Measurements from ENCODE around the gene CELF6.
"Not testable (repeated sequence)": the region's sequence is repeated elsewhere in the genome, so short reads cannot be mapped to it uniquely, and the experiment has no call there.

Gene CELF6

GRCh38 chr15:72315706-72316370 lies 4.1 kb downstream of the CELF6 start:
- no peak for DNase-seq (ENCODE audit: low read depth, low spot score)

- DNase-seq (ENCODE audit: low read depth, low spot score) = no peak
Observed at GRCh38 chr15:72313881-72314280, 6.1 kb downstream of the CELF6 start.

GRCh38 chr15:72313448-72313840 lies 6.5 kb downstream of the CELF6 start:
- DNase-seq (ENCODE audit: low read depth, low spot score) = no peak

GRCh38 chr15:72312605-72313447 lies 7.1 kb downstream of the CELF6 start:
- no peak for DNase-seq (ENCODE audit: low read depth, low spot score)

- no peak for DNase-seq (ENCODE audit: low read depth, low spot score)
Observed at GRCh38 chr15:72307026-72307425, 12.9 kb downstream of the CELF6 start.

GRCh38 chr15:72306211-72306785 lies 13.7 kb downstream of the CELF6 start:
- DNase-seq (ENCODE audit: low read depth, low spot score) = no peak

GRCh38 chr15:72304596-72304995 lies 15.4 kb downstream of the CELF6 start:
- DNase-seq (ENCODE audit: low read depth, low spot score) = no peak

- no peak for DNase-seq (ENCODE audit: low read depth, low spot score)
Observed at GRCh38 chr15:72302955-72303354, 17.0 kb downstream of the CELF6 start.

GRCh38 chr15:72289597-72290325 lies 30.2 kb downstream of the CELF6 start:
- no peak for DNase-seq (ENCODE audit: low read depth, low spot score)

- no peak for DNase-seq (ENCODE audit: low read depth, low spot score)
Observed at GRCh38 chr15:72288796-72289596, 31.0 kb downstream of the CELF6 start.

- no peak for DNase-seq (ENCODE audit: low read depth, low spot score)
Observed at GRCh38 chr15:72285927-72286516, 33.9 kb downstream of the CELF6 start.

- no peak for DNase-seq (ENCODE audit: low read depth, low spot score)
Observed at GRCh38 chr15:72285402-72285801, 34.6 kb downstream of the CELF6 start.

- DNase-seq (ENCODE audit: low read depth, low spot score) = no peak
Observed at GRCh38 chr15:72284781-72285180, 35.2 kb downstream of the CELF6 start.

GRCh38 chr15:72281713-72282112 lies 38.2 kb downstream of the CELF6 start:
- no peak for DNase-seq (ENCODE audit: low read depth, low spot score)

GRCh38 chr15:72280751-72281150 lies 39.2 kb downstream of the CELF6 start:
- no peak for DNase-seq (ENCODE audit: low read depth, low spot score)

- no peak for DNase-seq (ENCODE audit: low read depth, low spot score)
Observed at GRCh38 chr15:72278737-72279136, 41.2 kb downstream of the CELF6 start.

GRCh38 chr15:72276326-72276700 lies 43.6 kb downstream of the CELF6 start:
- DNase-seq (ENCODE audit: low read depth, low spot score) = no peak

- not testable (repeated sequence) for DNase-seq (ENCODE audit: low read depth, low spot score)
Observed at GRCh38 chr15:72275635-72276325, 44.2 kb downstream of the CELF6 start.

- DNase-seq (ENCODE audit: low read depth, low spot score) = no peak
Observed at GRCh38 chr15:72272997-72273352, 47.0 kb downstream of the CELF6 start.

- DNase-seq (ENCODE audit: low read depth, low spot score) = peak; percentile 97
Observed at GRCh38 chr15:72272213-72272996, 47.6 kb downstream of the CELF6 start, which contains the start of gene PARP6. PARP6 (minus strand) TSS chr15:72272554; CDS start chr15:72267477, 5,077 bp downstream.
